ENCODE results near the gene WNT7A.

The WNT7A gene

DNA sequence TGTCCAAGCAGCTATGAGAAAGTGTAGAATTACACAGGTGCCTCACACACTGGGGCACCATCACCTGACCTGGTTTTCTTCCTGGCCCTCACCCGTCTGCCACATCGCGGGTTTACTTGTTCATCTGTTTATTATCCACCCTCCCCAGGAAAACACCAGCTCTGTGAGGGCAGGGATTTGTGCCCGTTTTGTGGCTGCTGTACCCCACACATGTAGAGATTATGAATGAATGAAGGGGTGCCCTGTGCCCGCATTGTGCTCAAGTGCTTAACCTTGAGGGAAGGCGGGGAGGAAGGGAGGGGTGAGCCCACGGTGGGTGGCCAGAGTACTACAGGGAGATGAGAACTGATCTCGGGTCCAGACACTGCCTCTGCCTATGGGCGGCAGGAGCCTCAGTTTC lies 108.4 kb downstream of the WNT7A start:
- Histone ChIP-seq H3K4me1 (ENCODE audit: insufficient read depth, low read length, severe bottlenecking) (no peaks in the 10 kb centered on the region), H3K9me2 (ENCODE audit: low read depth, low read length) (no peaks in the 10 kb centered on the region), H3K27me3 (ENCODE audit: insufficient read depth, low read length) (no peaks in the 10 kb centered on the region; the same call in 1 of the 2 replicates), H3K79me2 (ENCODE audit: insufficient read depth, low read length) (no peaks in the 10 kb centered on the region), H2AFZ (ENCODE audit: low read length) (no peak overlapping the region), H3K9me3 (ENCODE audit: low read length) (no peaks in the 10 kb centered on the region), H3F3A (ENCODE audit: insufficient read depth, low read length) (no peaks in the 10 kb centered on the region), H4K20me1 (ENCODE audit: insufficient read depth, low read length) (no peaks in the 10 kb centered on the region), H3K4me2 (ENCODE audit: low read length) (no peak overlapping the region), H3K36me3 (ENCODE audit: insufficient read depth, low read length) (no peaks in the 10 kb centered on the region), H3K27ac (ENCODE audit: low read depth, low read length, poor library complexity, severe bottlenecking) (no peak overlapping the region), H3K9ac (ENCODE audit: low read length) (no peak overlapping the region), H3K4me3 (ENCODE audit: low read depth, low read length, poor library complexity, severe bottlenecking) (no peak overlapping the region)
- TF ChIP-seq CTCF (IDR thresholded peaks at IDR 0.05; ENCODE audit: low read length) (no peak), EZH2 (IDR thresholded peaks at IDR 0.05; ENCODE audit: borderline replicate concordance, low read length) (no peak)

- H3K4me3 ChIP-seq (ENCODE audit: low read depth, low read length, poor library complexity, severe bottlenecking), result no peak overlapping the region
- H3K9me3 ChIP-seq (ENCODE audit: low read length), result no peaks in the 10 kb centered on the region
- no peak overlapping the region for H3K4me2 ChIP-seq (ENCODE audit: low read length)
- no peak overlapping the region for H2AFZ ChIP-seq (ENCODE audit: low read length)
- no peak overlapping the region for H3K9ac ChIP-seq (ENCODE audit: low read length)
- H3K36me3 ChIP-seq (ENCODE audit: insufficient read depth, low read length), result no peaks in the 10 kb centered on the region
- H3F3A ChIP-seq (ENCODE audit: insufficient read depth, low read length), result no peaks in the 10 kb centered on the region
- TF ChIP-seq EZH2 (IDR thresholded peaks at IDR 0.05; ENCODE audit: borderline replicate concordance, low read length) (no peak), CTCF (IDR thresholded peaks at IDR 0.05; ENCODE audit: low read length) (no peak)
- H3K27ac ChIP-seq (ENCODE audit: low read depth, low read length, poor library complexity, severe bottlenecking), result no peak overlapping the region
- H3K4me1 ChIP-seq (ENCODE audit: insufficient read depth, low read length, severe bottlenecking), result no peaks in the 10 kb centered on the region
- no peaks in the 10 kb centered on the region for H4K20me1 ChIP-seq (ENCODE audit: insufficient read depth, low read length)
- H3K79me2 ChIP-seq (ENCODE audit: insufficient read depth, low read length), result no peaks in the 10 kb centered on the region
- H3K9me2 ChIP-seq (ENCODE audit: low read depth, low read length), result no peaks in the 10 kb centered on the region
- H3K27me3 ChIP-seq (ENCODE audit: insufficient read depth, low read length), result no peaks in the 10 kb centered on the region
Measured at GRCh38 chr3:13770170-13771169, 109.4 kb downstream of the WNT7A start.

- no peaks in the 10 kb centered on the region for H3K36me3 ChIP-seq (ENCODE audit: insufficient read depth, low read length)
- H3K4me1 ChIP-seq (ENCODE audit: insufficient read depth, low read length, severe bottlenecking), result no peaks in the 10 kb centered on the region
- no peaks in the 10 kb centered on the region for H3K9me2 ChIP-seq (ENCODE audit: low read depth, low read length)
- no peak overlapping the region for H3K27ac ChIP-seq (ENCODE audit: low read depth, low read length, poor library complexity, severe bottlenecking)
- TF ChIP-seq CTCF (IDR thresholded peaks at IDR 0.05; ENCODE audit: low read length), result no peak
- no peak for TF ChIP-seq EZH2 (IDR thresholded peaks at IDR 0.05; ENCODE audit: borderline replicate concordance, low read length)
- no peaks in the 10 kb centered on the region for H3K9me3 ChIP-seq (ENCODE audit: low read length)
- no peaks in the 10 kb centered on the region for H4K20me1 ChIP-seq (ENCODE audit: insufficient read depth, low read length)
- no peak overlapping the region for H3K4me3 ChIP-seq (ENCODE audit: low read depth, low read length, poor library complexity, severe bottlenecking)
- H3F3A ChIP-seq (ENCODE audit: insufficient read depth, low read length), result no peaks in the 10 kb centered on the region
- H2AFZ ChIP-seq (ENCODE audit: low read length), result no peak overlapping the region
- H3K4me2 ChIP-seq (ENCODE audit: low read length), result no peak overlapping the region
- H3K79me2 ChIP-seq (ENCODE audit: insufficient read depth, low read length), result no peaks in the 10 kb centered on the region
- no peaks in the 10 kb centered on the region for H3K27me3 ChIP-seq (ENCODE audit: insufficient read depth, low read length)
- H3K9ac ChIP-seq (ENCODE audit: low read length), result no peak overlapping the region
Measured at GRCh38 chr3:13769422-13769821, 110.4 kb downstream of the WNT7A start.

Measured in OCI-LY1 (cell line).